Measurements from ENCODE around the gene PON3.

DNA sequence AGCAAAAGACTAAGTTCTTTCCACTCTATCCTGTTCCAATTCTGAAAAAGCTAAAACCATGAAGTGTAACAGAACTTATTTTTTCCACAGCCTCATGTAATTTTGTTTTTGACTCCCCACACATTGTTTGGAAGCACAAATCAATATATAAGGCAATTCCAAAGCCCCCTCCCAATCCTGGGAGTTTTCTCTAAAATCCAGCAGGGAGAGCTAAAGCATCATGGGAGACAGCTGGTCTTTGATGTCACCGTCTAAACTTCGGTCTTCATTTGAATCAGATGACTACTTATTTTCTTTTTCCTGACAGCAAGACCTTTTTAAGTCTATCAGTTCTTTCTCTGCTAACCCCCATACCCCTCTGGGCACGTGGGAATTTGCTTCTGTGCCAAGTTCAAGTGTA, 38.6 kb downstream of the PON3 start:
- TF ChIP-seq CTCF (IDR thresholded peaks at IDR 0.05; ENCODE audit: low read length) (no peak), EZH2 (optimal IDR thresholded peaks at IDR 0.05; ENCODE audit: low read depth, low read length) (no peak), EZH2phosphoT487 (IDR thresholded peaks at IDR 0.05; ENCODE audit: low read length) (no peak)
